Activated T-cell treated with anti-CD3 and anti-CD28 coated beads for 48 hours (primary cell): ENCODE data around the gene RPL36A.
A peak's percentile ranks its signal among the peaks of the same experiment; 100 is the strongest.

Experiments
- DNase-seq: peaks from one replicate; pipeline ENCODE4 v3.0.0-alpha.2; 2020; ENCODE audit warnings: low read depth

RPL36A gene

DNA sequence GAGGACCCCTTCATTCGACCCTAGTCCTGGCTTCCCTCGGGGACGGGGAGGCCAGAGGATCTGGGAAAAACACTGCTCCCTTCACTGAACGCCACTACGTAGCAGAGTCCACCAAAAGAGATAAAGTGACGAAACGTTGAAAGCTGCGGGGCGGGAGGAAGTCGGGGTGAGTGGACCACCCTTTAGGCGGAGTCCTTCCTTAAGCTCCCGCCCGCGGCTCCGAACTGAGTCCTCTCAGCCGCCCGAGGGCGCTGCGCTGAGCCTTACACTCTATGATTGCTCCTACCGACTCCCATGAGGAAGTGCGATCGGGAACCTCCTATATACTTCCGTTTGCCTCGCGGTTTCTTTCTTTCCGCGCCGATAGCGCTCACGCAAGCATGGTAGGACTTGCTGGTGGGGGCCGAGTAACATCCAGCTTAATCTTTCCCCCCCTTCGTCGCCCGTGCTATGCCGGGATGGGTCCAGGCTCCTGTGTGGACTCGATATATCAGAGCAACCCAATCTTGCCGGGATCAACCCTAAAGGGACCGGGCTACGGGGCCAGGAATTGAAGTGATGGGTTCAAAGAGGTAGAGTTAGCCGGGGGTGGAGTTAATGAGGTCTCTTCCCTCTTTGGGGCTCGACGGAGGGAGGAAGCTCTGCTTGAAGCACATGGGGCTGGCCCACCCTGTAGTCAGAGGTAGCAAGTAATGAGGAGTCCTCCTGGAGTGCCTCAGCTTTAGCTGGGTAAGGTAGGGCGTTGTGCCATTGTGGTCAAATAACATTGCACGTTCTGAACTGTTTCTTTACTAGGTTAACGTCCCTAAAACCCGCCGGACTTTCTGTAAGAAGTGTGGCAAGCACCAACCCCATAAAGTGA is at the start of gene RPL36A:
Gene RPL36A, plus strand, starts transcription at position 348 of the 862 bp plus-strand sequence. Its CDS starts 33 bp downstream, at position 381.
- DNase-seq, result peak; percentile 75

GRCh38 chrX:101347859-101348451 is 42.9 kb upstream of the RPL36A start:
- DNase-seq, result no peak

GRCh38 chrX:101348452-101349192 is 42.2 kb upstream of the RPL36A start, which contains the start of gene TIMM8A:
TIMM8A (minus strand) TSS chrX:101348742; CDS start chrX:101348664, 78 bp downstream.
- peak; percentile 77 for DNase-seq

DNA sequence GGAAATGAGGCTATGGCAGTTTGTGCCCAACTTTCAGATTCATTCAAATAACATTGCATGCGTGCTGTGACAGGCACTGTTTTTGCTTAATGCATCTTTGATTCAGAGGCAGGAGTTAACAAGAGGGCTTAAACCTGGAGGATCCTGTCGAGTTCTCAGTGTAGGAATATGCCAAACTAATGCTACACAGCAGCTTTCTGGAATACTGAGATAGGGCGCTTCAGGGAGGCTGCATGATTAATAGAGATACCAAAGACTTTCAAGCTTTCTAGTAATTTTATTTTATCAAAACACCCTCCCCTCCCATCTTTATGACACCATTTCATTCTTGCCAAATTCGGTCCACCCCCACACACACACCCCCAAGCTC is 41.6 kb upstream of the RPL36A start:
- no peak for DNase-seq

DNA sequence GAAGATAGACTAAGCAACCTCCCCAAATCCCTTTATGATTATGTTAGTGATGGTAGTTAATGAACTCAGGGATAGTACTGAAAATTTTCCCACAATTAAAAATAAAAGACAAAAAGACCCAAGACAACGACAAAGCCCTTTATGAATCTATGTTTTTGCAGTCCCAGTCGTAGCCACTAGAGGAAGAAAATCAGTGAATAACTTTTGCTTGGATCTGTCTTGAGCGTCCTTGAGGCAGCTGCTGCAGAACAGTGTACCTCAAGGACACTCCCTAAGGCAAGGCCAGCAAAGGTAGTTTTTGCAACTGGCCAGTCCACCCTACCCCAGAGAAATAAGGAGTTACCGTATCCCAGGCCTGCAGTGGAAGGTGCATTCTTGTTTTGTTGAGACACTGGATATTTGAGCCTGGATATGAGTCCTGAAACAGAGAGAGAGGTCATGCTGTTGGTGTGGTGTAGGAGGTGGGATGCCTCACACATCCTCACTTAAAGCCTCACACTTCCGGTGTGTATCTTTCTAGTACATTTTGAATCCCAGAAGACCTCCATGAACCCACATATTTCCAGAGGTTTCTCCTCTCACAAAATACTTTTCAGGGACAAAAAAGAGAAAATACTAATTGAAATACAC is 33.5 kb upstream of the RPL36A start:
- no peak for DNase-seq

- no peak for DNase-seq
Measured at GRCh38 chrX:101359966-101360365, 30.8 kb upstream of the RPL36A start.

DNA sequence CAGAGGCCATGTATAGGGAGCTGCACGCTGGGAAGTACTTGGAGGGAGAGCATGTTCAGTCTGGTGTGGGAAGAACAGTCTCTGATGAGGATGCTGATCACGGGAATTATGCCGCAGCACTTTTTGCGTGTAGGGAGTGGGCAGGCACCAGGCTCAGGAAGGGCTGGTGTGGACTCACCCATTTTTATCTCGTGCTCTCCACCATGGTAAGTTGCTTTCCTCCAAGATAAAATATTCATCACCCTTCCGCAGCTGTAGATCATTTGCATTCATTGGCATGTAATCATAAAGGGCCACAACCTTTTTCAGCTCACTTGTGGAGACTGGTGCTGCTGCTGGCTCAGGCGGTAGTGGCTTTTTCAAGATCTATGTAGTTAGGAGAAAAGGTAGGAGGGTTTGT is 30.4 kb upstream of the RPL36A start:
- no peak for DNase-seq

GRCh38 chrX:101362116-101362515 is 28.7 kb upstream of the RPL36A start:
- no peak for DNase-seq

DNA sequence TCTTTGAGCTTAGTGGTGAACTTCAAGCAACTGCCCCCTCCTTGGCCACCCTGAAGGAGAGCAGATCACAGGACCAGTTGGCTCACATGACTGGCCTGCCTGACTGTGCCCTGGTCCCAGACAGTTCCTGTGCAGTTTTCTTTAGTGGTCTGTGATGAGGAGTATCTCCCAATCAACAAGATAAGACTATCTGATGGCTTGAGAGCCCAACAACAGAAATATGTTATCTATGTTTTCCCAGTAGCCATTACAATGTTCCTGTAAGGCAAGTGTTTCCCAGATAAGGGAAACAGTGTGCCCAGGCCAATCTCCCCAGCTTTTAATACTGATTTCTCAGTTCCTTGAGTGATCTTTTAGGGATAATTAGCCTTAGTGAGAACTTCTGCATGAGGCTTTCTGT is 28.1 kb upstream of the RPL36A start:
- no peak for DNase-seq

DNA sequence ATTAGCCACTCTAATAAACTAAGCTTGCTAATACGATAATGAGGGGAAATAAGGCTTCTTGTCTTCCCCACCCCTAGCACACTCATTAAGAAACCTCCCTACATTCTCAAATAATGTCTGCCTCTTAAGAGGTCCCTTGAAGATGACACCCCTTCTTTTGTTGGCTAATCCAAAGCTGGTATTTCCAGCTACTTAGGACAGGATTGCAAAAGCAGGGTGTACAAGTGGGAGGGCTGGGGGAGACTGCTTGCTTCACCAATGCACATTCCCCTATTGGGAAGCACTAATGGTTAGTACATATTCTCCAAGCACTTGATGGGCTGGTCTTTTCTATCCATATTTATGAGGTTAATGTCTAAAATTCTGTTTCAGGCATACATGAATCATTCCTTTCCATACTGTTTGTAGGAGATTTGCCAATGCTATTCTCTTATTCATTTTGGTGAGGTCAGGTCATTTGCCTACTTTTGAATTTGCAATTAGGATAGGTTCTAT is 25.5 kb upstream of the RPL36A start:
- no peak for DNase-seq

DNA sequence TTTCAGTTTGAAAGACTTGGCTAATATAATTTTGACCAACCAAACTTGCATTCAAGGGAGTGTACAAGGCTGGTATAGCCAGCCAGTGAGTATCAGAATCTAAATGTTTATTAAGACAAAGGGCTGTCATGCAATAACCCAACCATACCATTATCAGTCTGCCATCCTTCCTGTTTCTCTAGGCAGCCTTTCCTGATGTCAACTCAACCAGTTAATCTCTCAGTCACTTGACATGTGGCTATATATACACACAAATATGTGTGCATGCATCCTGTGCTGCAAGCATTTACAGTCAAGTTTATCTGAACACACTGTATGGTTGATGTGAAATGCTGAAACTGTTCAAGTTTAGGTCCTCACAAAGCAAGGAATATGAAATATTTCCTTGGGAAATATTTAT is 22.0 kb upstream of the RPL36A start:
- DNase-seq, result no peak

DNA sequence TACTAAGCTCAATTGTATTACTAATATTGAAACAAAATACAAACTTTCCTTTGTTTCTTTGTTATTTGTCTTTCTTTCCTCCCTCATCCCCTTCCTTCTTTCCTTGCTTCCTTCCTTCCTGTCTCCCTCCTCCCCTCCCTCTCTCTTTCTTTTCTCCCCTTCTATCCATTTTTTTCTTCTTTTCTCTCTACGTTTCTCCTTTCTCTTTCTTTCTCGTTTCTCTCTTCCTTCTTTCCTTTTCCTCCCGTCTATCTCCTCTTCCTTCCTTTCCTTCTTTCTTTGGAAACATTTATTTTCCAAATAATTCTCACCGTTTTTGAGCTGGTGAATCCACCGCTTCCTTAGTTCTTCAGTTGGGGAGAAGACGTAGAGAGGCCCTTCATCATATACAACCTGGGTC is 21.1 kb upstream of the RPL36A start:
- DNase-seq, result no peak

DNA sequence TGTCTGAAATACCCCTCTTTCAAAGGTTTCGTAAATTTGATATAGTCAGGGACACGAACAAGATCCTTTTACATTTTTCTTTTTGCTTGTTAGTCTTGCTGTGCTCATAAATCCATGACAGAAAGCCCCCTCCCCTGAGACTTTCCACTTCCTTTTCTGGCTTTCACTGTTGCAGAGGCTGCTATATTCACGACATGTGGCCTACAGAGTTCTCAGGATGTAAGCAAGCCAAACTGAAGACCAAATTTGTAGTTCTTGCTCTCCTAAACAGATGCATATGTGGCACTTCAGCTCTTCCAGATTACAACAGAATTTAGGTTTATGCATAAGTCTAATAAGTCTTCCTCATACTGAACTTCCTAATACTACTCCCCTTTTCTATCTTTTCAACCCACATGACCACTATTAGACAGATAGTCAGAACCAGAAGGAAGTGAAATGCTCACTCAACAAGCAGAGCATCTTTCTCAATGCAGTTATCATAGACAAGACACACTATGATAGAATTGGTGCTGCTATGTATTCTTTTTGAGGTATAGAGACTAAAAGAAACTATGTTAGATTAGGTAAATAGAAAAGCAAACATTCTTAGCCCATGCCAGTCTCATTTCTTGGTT is 19.8 kb upstream of the RPL36A start:
- DNase-seq, result no peak

GRCh38 chrX:101377547-101377946 is 13.3 kb upstream of the RPL36A start:
- DNase-seq, result no peak

DNA sequence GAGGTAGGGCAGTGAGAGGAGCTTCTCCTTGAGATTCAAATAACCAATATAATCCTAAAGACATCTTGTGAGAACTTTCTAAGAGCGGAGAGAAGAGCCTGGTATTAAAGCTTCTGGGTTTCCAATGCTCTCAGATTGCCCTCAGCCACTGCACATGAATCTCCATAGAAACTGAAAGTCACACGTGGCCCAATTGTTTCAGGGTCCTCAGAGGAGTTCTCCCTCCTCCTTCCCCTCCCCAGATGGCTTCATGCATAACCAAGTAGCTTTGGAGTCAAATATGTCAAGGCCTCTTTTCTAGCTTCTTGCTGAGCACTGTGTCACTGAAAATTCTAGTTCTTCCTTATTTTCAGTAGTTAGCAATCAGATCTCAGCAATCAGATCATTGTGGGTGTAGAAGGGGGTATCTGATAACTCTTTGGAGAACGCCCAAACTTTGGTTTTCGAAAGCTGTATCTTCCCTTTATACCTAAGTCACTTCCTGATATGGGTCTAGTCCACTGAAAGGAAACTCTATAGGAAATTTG is 7.1 kb upstream of the RPL36A start:
- no peak for DNase-seq

GRCh38 chrX:101385026-101385684 is 5.7 kb upstream of the RPL36A start:
- no peak for DNase-seq

- no peak for DNase-seq
Measured at GRCh38 chrX:101385795-101386541, 4.8 kb upstream of the RPL36A start, which contains the start of gene BTK. BTK (minus strand) TSS chrX:101386191; CDS start chrX:101375284, 10,907 bp downstream.

- DNase-seq, result no peak
Measured at GRCh38 chrX:101386542-101386885, 4.3 kb upstream of the RPL36A start.

DNA sequence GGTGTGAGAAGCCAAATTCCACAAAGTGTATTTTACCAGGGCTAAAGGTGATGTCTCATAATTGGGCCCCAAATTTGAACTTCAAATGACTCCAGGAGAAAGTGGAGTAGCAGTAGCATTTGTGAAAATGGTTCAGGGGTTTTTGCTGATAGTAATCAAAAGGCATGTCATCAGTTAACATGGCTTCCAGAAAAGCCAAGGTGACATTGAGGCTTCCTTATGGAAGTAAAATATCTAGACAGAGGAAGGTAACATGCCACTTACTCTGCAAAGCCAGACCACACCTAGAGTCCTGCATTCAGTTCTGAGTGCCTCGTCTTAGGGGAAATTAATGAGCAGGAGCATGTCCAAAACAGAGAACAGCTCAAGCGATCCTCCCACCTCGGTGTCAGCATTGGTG is 2.2 kb upstream of the RPL36A start:
- DNase-seq, result no peak

GRCh38 chrX:101391831-101392230 is 1.0 kb downstream of the RPL36A start:
- DNase-seq, result no peak
